IgD-negative memory B cell (primary cell): ENCODE results near the gene OR52R1. TPM values are rescaled to one million over a fixed set of nuclear protein-coding genes. Genes with fewer than 3 reads are reported as not detected.

Experiments
- H3K27ac Mint-ChIP-seq, 3 donors: one replicate each; pipeline ENCODE4 v1.8.0; 2020 to 2022; ENCODE audit warnings: mild to moderate bottlenecking in 3 of 3, mixed read lengths in 3 of 3, moderate library complexity in 1 of 3
- H3K27me3 Mint-ChIP-seq: one replicate; pipeline ENCODE4 v1.8.0; 2021; ENCODE audit warnings: mixed read lengths
- H3K36me3 Mint-ChIP-seq: one replicate; pipeline ENCODE4 v1.8.0; 2020; ENCODE audit warnings: mild to moderate bottlenecking, mixed read lengths
- H3K4me1 Mint-ChIP-seq, 3 donors: one replicate each; pipeline ENCODE4 v1.8.0; 2020 to 2022; ENCODE audit warnings: mixed read lengths in 3 of 3, mild to moderate bottlenecking in 1 of 3
- H3K4me3 Mint-ChIP-seq, 4 donors: one replicate each; pipeline ENCODE4 v1.8.0; 2020 to 2022; ENCODE audit warnings: mild to moderate bottlenecking in 4 of 4, mixed read lengths in 4 of 4, moderate library complexity in 3 of 4
- H3K9me3 Mint-ChIP-seq, 3 donors: one replicate each; pipeline ENCODE4 v1.8.0; 2020 to 2021; ENCODE audit warnings: mixed read lengths in 3 of 3, mild to moderate bottlenecking in 1 of 3
- polyA plus RNA-seq: library from polyadenylated mRNA; unstranded; fragments of 300-500 nt; fragmentation: Illumina TruSeq; gene quantifications from one replicate; pipeline ENCODE4 v1.2.3, GENCODE V29; 2021

Gene OR52R1
- polyA plus RNA-seq, 1 donor from 2014 or later = not detected

- peaks cover 0 to 3% (median 2%) of the 10 kb centered on the region in 3 donors for H3K9me3 Mint-ChIP-seq
- no peaks in the 10 kb centered on the region for H3K27me3 Mint-ChIP-seq
- no peak within 1 kb of the TSS for H3K27ac Mint-ChIP-seq
- H3K4me3 Mint-ChIP-seq = no peak within 1 kb of the TSS
- no peaks in the 10 kb centered on the region for H3K4me1 Mint-ChIP-seq
- H3K36me3 Mint-ChIP-seq = no peaks in the 10 kb centered on the region
These were observed 34.3 kb downstream of the OR52R1 start, which contains the start of gene OR51F1 for GRCh38 chr11:4769838-4770237. Gene OR51F1 (minus strand): TSS chr11:4769938. CDS start chr11:4769938, 0 bp downstream.

- H3K36me3 Mint-ChIP-seq = no peaks in the 10 kb centered on the region
- no peak overlapping the region for H3K4me3 Mint-ChIP-seq
These were observed 36.1 kb downstream of the OR52R1 start for GRCh38 chr11:4768094-4768493.

GRCh38 chr11:4766420-4767043, 37.6 kb downstream of the OR52R1 start:
- no peaks in the 10 kb centered on the region for H3K4me1 Mint-ChIP-seq
- no peaks in the 10 kb centered on the region for H3K27me3 Mint-ChIP-seq
- no peaks in the 10 kb centered on the region for H3K36me3 Mint-ChIP-seq
- H3K27ac Mint-ChIP-seq = no peak overlapping the region
- H3K9me3 Mint-ChIP-seq = no peaks in the 10 kb centered on the region
- H3K4me3 Mint-ChIP-seq = no peak overlapping the region

More at GRCh38 chr11:4768094-4768493, 36.1 kb downstream of the OR52R1 start:
- no peak overlapping the region for H3K27ac Mint-ChIP-seq
- no peaks in the 10 kb centered on the region for H3K4me1 Mint-ChIP-seq
- H3K9me3 Mint-ChIP-seq = no peaks in the 10 kb centered on the region
- H3K27me3 Mint-ChIP-seq = no peaks in the 10 kb centered on the region

- no peaks in the 10 kb centered on the region for H3K36me3 Mint-ChIP-seq
- no peak overlapping the region for H3K27ac Mint-ChIP-seq
- H3K4me3 Mint-ChIP-seq = no peak overlapping the region
- H3K4me1 Mint-ChIP-seq = no peaks in the 10 kb centered on the region
- H3K9me3 Mint-ChIP-seq = no peaks in the 10 kb centered on the region
- H3K27me3 Mint-ChIP-seq = no peaks in the 10 kb centered on the region
These were observed 41.1 kb downstream of the OR52R1 start for GRCh38 chr11:4763096-4763495.

Other genes with a start within 250 kb of the OR52R1 start
- not detected for gene OR52I2, start 222.6 kb downstream of the OR52R1 start, polyA plus RNA-seq
- gene OR52I1, start 210.3 kb downstream of the OR52R1 start, polyA plus RNA-seq = not detected
- 13.1 TPM for gene TRIM68, start 196.1 kb downstream of the OR52R1 start, polyA plus RNA-seq
- gene OR51D1, start 166.9 kb downstream of the OR52R1 start, polyA plus RNA-seq = not detected
- gene OR51E1, start 160.4 kb downstream of the OR52R1 start, polyA plus RNA-seq = not detected
- not detected for gene OR51E2, start 106.5 kb downstream of the OR52R1 start, polyA plus RNA-seq
- not detected for gene MMP26, start 99.6 kb downstream of the OR52R1 start, polyA plus RNA-seq
- gene OR51F1, start 34.4 kb downstream of the OR52R1 start, polyA plus RNA-seq = not detected
- gene OR51F2, start 16.9 kb upstream of the OR52R1 start, polyA plus RNA-seq = not detected
- gene OR51S1, start 44.8 kb upstream of the OR52R1 start, polyA plus RNA-seq = not detected
- gene OR51T1, start 77.5 kb upstream of the OR52R1 start, polyA plus RNA-seq = not detected
- not detected for gene OR51A7, start 99.4 kb upstream of the OR52R1 start, polyA plus RNA-seq
- gene OR51G2, start 115.0 kb upstream of the OR52R1 start, polyA plus RNA-seq = not detected
- gene OR51G1, start 120.0 kb upstream of the OR52R1 start, polyA plus RNA-seq = not detected
- not detected for gene OR51A4, start 143.2 kb upstream of the OR52R1 start, polyA plus RNA-seq
- not detected for gene OR51A2, start 151.3 kb upstream of the OR52R1 start, polyA plus RNA-seq
- not detected for gene OR51L1, start 190.5 kb upstream of the OR52R1 start, polyA plus RNA-seq
- gene OR52J3, start 242.1 kb upstream of the OR52R1 start, polyA plus RNA-seq = not detected